HG02884 (cell line): Measurements from ENCODE around the gene EFR3B.
A peak's percentile ranks its signal among the peaks of the same experiment; 100 is the strongest.
"Not testable (repeated sequence)": the region's sequence is repeated elsewhere in the genome, so short reads cannot be mapped to it uniquely, and the experiment has no call there.

Experiments
- ATAC-seq: cut with Tn5 transposase; IDR thresholded peaks from one replicate; pipeline ENCODE4 v1.9.1; 2021; ENCODE audit warnings: mild to moderate bottlenecking, moderate library complexity; ENCODE audit not compliant: unreplicated experiment

Gene EFR3B

GRCh38 chr2:25141120-25141519 lies 99.2 kb downstream of the EFR3B start:
- ATAC-seq, result no peak

GRCh38 chr2:25145803-25146202 lies 103.9 kb downstream of the EFR3B start:
- ATAC-seq, result no peak

- no peak for ATAC-seq
These were observed 105.0 kb downstream of the EFR3B start for GRCh38 chr2:25146896-25147295.

- no peak for ATAC-seq
These were observed 107.8 kb downstream of the EFR3B start for GRCh38 chr2:25149646-25150045.

GRCh38 chr2:25150993-25151392 lies 109.1 kb downstream of the EFR3B start:
- ATAC-seq, result not testable (repeated sequence)

GRCh38 chr2:25151718-25152117 lies 109.8 kb downstream of the EFR3B start:
- no peak for ATAC-seq

- no peak for ATAC-seq
These were observed 113.5 kb downstream of the EFR3B start for GRCh38 chr2:25155401-25155800.

GRCh38 chr2:25158096-25158852 lies 116.4 kb downstream of the EFR3B start:
- no peak for ATAC-seq

GRCh38 chr2:25159949-25160348 lies 118.1 kb downstream of the EFR3B start:
- ATAC-seq, result no peak

- ATAC-seq, result no peak
These were observed 118.5 kb downstream of the EFR3B start for GRCh38 chr2:25160376-25160775.

GRCh38 chr2:25161055-25161781 lies 119.3 kb downstream of the EFR3B start:
- ATAC-seq, result no peak

- not testable (repeated sequence) for ATAC-seq
These were observed 120.2 kb downstream of the EFR3B start for GRCh38 chr2:25162061-25162460.

GRCh38 chr2:25164561-25164960 lies 122.7 kb downstream of the EFR3B start:
- ATAC-seq, result no peak

GRCh38 chr2:25165992-25166875 lies 124.4 kb downstream of the EFR3B start:
- ATAC-seq, result peak; percentile 74

GRCh38 chr2:25168256-25169072 lies 126.6 kb downstream of the EFR3B start, which contains the start of gene POMC:
Gene POMC, minus strand, starts transcription at chr2:25168580. Its CDS starts 3,808 bp downstream, at chr2:25164772.
- ATAC-seq, result no peak

- ATAC-seq, result no peak
These were observed 127.2 kb downstream of the EFR3B start for GRCh38 chr2:25169073-25169470.

- no peak for ATAC-seq
These were observed 129.0 kb downstream of the EFR3B start for GRCh38 chr2:25170888-25171287.

- no peak for ATAC-seq
These were observed 131.8 kb downstream of the EFR3B start for GRCh38 chr2:25173719-25174118.

- no peak for ATAC-seq
These were observed 132.5 kb downstream of the EFR3B start for GRCh38 chr2:25174192-25174861.

- no peak for ATAC-seq
These were observed 134.3 kb downstream of the EFR3B start for GRCh38 chr2:25176138-25176537.
